ENCODE measurements around the gene SCN11A. TPM values are rescaled to one million over a fixed set of nuclear protein-coding genes. Genes with fewer than 3 reads are reported as not detected.

SCN11A gene
- total RNA-seq, 1 donor, result under 0.01 TPM

DNA sequence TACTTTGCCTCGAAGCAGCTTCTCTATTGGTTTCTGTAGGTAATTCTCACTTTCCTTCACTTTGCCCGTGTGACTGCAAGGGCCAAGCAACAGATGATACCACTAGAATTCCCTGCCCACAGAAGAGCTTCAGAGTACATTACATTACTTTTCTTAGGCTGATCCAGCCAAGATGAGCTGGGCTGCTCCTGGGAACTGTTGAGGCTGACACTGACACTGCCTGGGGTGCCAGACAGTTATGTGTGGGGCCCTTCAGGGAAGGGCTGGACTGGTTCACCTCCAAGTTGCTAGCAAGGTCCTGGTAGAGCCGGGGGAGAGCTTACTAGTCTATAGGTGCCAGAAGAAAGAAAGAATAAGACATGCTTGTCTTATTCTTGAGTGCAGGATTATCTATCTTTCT is 36.7 kb upstream of the SCN11A start:
- no peak for DNase-seq (ENCODE audit: low read depth)
- TF ChIP-seq, protein P1, sequence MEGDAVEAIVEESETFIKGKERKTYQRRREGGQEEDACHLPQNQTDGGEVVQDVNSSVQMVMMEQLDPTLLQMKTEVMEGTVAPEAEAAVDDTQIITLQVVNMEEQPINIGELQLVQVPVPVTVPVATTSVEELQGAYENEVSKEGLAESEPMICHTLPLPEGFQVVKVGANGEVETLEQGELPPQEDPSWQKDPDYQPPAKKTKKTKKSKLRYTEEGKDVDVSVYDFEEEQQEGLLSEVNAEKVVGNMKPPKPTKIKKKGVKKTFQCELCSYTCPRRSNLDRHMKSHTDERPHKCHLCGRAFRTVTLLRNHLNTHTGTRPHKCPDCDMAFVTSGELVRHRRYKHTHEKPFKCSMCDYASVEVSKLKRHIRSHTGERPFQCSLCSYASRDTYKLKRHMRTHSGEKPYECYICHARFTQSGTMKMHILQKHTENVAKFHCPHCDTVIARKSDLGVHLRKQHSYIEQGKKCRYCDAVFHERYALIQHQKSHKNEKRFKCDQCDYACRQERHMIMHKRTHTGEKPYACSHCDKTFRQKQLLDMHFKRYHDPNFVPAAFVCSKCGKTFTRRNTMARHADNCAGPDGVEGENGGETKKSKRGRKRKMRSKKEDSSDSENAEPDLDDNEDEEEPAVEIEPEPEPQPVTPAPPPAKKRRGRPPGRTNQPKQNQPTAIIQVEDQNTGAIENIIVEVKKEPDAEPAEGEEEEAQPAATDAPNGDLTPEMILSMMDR (IDR thresholded peaks at IDR 0.05; ENCODE audit: insufficient read depth, low read length), result no peak
- H3K4me3 ChIP-seq (ENCODE audit: low read depth, low read length), result no peak overlapping the region

DNA sequence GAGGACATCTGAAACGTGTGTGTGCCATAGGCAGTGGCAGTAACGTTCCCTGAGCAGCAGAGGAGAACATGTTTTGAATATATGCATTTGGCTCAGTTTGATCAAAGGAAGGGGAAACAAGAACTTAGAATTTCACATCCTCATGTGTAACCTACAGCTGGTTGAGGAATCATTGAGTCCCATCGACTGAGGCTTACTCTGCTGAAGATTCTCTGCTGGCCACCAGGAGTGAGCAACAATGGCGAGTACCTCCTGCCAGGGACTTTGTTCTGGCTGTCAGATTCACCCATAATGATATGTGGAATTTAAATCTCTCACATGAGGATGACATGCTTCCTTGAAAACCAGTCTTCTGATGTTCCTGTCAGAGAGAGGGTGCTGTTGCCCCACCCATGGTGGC is 34.4 kb upstream of the SCN11A start:
- DNase-seq (ENCODE audit: low read depth), result no peak
- TF ChIP-seq, protein P1 (IDR thresholded peaks at IDR 0.05; ENCODE audit: insufficient read depth, low read length), result no peak
- no peak overlapping the region for H3K4me3 ChIP-seq (ENCODE audit: low read depth, low read length)

DNA sequence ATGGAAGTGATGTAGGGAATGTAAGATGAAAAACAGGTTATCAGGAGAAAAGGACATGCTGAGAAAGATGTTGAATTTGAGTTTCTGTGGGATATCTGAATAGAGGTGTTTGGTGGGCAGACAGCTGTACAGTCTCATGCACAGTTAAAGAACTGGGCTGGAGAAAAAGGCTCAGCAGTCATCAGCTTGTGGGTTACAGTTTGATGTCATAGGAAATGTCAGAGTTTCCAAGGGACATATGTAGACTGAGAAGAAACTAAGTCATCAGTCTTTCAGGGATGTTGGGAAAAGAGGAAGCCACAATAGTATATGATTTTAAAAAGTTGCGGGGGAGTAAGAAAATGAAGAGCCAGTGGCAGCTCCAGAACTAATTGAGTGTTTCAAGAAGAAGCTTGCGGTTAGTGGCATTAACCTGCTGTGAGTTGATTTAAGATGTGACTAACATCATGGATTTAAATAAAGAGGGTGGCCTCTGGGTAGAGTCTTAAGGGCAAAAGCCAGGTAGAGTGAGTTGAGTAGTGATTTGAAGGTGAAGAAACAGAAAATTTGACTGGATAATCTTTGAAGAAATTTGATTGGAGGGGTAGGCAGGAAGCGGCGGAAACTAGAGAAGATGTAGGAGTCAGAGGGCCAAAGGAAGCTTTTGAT is 31.0 kb upstream of the SCN11A start:
- no peak overlapping the region for H3K4me3 ChIP-seq (ENCODE audit: low read depth, low read length)
- TF ChIP-seq, protein P1 (IDR thresholded peaks at IDR 0.05; ENCODE audit: insufficient read depth, low read length), result no peak
- no peak for DNase-seq (ENCODE audit: low read depth)

DNA sequence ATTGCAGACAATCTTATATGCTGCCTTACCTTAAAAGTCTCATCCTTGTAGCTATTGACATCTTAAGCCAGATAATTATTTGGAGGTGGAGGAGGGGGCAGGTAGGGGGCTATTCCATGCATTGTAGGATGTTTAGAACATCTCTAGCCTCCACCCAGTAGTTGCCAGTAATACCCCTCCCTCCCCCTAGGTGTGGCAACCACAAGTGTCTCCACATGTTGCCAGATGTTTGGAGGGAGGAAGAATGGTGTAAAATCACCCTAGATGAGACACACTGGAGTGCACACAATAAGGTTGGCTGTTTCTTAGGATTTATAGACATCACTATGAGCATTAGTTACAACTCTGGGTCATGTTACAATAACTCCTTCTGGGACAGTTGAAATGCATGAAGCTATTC is 28.3 kb upstream of the SCN11A start:
- TF ChIP-seq, protein P1 (IDR thresholded peaks at IDR 0.05; ENCODE audit: insufficient read depth, low read length), result no peak
- no peak overlapping the region for H3K4me3 ChIP-seq (ENCODE audit: low read depth, low read length)
- no peak for DNase-seq (ENCODE audit: low read depth)

DNA sequence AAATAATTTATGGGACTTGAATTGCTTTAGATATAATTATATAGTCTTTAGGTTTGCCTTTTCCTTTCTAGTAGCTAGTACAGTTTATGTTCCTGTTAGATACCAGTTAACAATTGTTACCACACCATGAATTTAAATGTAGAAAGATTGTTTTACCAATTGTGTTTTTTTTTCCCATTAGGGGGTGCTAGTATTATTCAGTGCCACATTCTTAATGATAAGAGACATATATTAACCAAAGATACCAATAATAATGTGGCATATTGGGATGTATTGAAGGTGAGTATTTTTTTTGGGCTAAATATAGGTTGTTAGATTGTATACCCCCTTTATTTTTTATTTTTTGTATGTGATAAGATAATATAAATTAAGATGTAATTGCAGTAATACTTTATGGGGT is 27.8 kb upstream of the SCN11A start:
- TF ChIP-seq, protein P1 (IDR thresholded peaks at IDR 0.05; ENCODE audit: insufficient read depth, low read length), result no peak
- DNase-seq (ENCODE audit: low read depth), result no peak
- no peak overlapping the region for H3K4me3 ChIP-seq (ENCODE audit: low read depth, low read length)

DNA sequence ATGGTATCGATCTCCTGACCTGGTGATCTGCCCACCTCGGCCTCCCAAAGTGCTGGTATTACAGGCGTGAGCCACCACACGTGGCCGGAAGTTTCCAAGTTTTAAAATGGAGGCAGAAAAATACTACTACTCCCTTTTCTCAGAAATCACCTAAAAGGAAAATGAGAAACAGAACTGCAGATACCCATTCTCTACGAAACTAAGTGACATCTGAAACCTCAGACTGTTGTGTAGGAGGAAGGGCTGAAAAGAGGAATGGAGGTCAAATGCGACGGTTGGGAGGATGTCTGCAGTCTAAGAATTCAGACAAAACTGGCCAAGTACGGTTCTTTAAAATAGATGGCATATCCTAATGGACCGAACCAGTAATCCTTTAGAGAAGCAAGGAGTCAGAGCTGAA is 24.2 kb upstream of the SCN11A start:
- TF ChIP-seq, protein P1 (IDR thresholded peaks at IDR 0.05; ENCODE audit: insufficient read depth, low read length), result no peak
- no peak overlapping the region for H3K4me3 ChIP-seq (ENCODE audit: low read depth, low read length)
- DNase-seq (ENCODE audit: low read depth), result no peak

DNA sequence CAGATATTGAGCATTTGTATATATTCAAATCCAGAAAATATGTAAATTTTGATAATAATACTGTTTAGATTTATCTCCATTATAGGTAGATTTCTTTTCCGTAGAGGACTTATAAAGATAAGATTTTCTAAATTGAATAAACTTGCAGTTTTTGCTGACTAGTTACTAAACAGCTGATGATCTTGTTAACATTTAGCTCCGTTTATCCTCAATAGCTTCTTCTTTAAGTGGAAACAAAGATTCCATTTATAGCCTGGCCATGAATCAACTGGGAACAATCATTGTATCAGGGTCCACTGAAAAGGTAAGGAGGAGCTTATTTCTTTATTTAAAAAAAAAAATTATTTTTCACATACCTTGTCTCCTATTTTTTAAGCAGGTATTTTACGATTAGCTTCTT is 16.8 kb upstream of the SCN11A start:
- no peak overlapping the region for H3K4me3 ChIP-seq (ENCODE audit: low read depth, low read length)
- TF ChIP-seq, protein P1 (IDR thresholded peaks at IDR 0.05; ENCODE audit: insufficient read depth, low read length), result no peak
- DNase-seq (ENCODE audit: low read depth), result no peak

All from fibroblast of the aortic adventitia (primary cell).